ENCODE measurements around the gene RSL1D1.

- TF ChIP-seq TSHZ1 (CRISPR knock-in tag; IDR thresholded peaks at IDR 0.05) (no peak), ZC3H11A (IDR thresholded peaks at IDR 0.05; ENCODE audit: low read depth, low read length) (no peak), ZNF165 (CRISPR knock-in tag; IDR thresholded peaks at IDR 0.05; ENCODE audit: borderline replicate concordance) (no peak), POLR2A (conservative IDR thresholded peaks at IDR 0.05) (no peak)
- TF ChIP-seq, protein P1, sequence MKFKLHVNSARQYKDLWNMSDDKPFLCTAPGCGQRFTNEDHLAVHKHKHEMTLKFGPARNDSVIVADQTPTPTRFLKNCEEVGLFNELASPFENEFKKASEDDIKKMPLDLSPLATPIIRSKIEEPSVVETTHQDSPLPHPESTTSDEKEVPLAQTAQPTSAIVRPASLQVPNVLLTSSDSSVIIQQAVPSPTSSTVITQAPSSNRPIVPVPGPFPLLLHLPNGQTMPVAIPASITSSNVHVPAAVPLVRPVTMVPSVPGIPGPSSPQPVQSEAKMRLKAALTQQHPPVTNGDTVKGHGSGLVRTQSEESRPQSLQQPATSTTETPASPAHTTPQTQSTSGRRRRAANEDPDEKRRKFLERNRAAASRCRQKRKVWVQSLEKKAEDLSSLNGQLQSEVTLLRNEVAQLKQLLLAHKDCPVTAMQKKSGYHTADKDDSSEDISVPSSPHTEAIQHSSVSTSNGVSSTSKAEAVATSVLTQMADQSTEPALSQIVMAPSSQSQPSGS (CRISPR knock-in tag; IDR thresholded peaks at IDR 0.05) = no peak
- TF ChIP-seq, protein P2, sequence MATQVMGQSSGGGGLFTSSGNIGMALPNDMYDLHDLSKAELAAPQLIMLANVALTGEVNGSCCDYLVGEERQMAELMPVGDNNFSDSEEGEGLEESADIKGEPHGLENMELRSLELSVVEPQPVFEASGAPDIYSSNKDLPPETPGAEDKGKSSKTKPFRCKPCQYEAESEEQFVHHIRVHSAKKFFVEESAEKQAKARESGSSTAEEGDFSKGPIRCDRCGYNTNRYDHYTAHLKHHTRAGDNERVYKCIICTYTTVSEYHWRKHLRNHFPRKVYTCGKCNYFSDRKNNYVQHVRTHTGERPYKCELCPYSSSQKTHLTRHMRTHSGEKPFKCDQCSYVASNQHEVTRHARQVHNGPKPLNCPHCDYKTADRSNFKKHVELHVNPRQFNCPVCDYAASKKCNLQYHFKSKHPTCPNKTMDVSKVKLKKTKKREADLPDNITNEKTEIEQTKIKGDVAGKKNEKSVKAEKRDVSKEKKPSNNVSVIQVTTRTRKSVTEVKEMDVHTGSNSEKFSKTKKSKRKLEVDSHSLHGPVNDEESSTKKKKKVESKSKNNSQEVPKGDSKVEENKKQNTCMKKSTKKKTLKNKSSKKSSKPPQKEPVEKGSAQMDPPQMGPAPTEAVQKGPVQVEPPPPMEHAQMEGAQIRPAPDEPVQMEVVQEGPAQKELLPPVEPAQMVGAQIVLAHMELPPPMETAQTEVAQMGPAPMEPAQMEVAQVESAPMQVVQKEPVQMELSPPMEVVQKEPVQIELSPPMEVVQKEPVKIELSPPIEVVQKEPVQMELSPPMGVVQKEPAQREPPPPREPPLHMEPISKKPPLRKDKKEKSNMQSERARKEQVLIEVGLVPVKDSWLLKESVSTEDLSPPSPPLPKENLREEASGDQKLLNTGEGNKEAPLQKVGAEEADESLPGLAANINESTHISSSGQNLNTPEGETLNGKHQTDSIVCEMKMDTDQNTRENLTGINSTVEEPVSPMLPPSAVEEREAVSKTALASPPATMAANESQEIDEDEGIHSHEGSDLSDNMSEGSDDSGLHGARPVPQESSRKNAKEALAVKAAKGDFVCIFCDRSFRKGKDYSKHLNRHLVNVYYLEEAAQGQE (IDR thresholded peaks at IDR 0.05; ENCODE audit: borderline replicate concordance) = no peak
- TF ChIP-seq, protein P2 (CRISPR knock-in tag; IDR thresholded peaks at IDR 0.05; ENCODE audit: low read depth) = no peak
Measured at GRCh38 chr16:11862489-11862888, 11.1 kb upstream of the RSL1D1 start.

All from K562 (cell line).